Measurements from ENCODE around the gene ATP8A2.

Gene ATP8A2

DNA sequence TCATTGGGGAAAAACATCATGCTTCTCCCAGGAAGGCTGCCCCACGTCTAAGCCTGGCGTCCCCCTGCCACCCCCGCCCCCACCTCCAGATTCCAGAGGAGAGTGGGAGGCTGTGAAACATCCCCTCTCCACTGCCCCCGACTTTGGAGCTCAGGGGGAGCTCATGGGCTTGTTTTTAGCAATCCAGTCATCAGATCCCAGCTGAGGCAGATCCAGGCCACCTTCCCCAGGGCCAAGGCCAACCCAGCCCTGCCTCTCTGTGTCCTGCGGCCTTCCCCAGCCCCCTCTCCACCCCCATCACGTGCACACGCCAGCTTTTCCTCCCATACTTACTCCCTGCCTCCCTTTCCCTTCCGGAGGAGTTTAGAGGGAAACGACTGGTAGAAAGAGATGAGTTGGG is 641.2 kb downstream of the ATP8A2 start:
- DNase-seq (ENCODE audit: low read depth in 2 of 2): no peak

DNA sequence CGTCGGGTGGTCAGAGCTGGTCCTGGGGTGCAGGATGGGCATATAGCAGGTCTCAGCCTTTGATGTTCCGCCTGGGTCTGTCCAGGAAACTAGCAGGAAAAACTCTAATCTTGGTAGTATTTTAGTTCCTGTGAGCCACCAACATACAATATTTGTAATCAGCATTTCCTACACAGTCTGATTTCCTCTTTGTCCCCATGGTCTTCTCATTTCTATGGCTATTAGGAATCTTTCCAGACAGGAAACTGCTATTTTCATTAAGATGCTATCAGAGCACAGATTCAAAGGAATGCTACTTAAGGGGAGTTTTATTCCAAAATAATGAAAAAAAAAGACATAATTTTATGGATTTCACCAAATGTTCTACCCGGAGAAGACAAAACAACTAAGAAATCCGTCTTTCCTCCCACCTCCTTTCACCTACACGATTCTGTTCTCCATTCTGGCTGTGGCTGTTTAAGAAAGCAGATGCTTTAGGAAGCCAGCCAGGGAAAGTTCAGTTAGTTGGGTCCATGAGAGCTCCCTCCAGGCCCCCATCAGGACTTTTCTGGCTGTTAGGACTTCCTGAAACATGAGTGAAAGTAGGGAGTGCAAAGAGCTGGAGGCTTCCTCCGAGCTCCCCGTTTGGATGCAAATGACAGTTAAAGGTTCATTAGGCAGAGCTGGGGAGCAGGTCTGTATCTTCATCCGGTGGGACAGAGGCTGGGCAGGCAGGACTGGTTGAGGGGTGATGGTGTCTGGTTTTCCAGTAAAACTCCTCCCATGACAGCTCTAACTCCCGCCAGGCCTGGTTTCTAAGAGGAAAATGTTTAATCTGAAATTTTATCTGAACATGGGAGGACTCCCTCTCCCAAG is 643.7 kb downstream of the ATP8A2 start:
- DNase-seq (ENCODE audit: low read depth in 2 of 2): no peak

DNA sequence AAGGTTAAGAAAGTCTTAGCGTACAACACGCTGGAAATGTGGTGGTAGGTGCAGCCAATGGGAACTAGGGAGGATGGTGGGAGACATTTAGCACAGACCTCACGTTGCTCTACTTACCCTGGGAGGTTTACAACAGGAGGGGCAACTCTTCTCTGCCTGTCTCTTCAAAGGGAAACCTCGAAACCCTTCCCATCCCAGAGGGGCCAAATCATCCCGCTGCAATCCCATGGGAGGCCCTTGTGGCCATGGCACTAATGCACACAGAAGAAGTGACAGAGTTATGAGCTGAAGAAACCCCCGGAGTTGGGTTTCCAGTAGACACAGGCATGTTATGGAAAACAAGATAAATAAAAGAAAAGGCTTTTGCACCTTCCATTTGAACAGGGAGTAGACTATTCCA is 644.4 kb downstream of the ATP8A2 start:
- no peak for DNase-seq (ENCODE audit: low read depth in 2 of 2)

DNA sequence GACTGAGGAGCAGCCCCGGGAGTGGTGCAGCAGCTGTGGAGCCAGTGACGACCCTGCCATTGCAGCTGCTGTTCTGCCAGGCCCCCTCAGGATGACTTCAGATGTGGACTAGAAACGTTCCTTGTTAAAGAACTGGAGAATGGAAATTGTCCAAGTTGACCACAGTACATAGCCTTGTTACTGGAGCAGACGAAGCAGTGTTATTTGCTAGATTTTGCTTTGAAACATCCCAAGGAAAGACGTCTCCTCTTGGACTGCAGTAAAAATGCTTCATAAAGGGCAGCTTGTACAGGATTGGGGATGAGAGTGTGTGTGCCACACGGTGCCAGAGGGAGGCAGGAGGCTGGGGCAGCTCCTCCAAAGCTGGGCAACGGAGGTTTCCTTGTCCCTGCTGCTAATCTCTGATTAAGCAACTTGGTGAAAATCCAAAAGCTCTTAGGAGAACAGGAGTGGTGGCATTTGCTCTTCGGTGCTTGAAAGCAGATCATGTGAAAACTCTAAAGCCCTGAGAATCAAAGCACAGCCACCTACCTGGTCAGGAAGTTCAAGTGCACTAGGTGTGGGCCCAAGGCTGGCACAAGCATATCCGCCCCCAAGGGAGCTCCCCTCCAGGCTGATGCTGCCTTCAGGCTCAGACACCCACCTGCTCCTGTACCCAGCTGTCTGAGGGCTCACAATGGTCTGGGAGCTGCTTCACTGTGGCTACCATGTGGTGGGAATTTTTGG is 645.6 kb downstream of the ATP8A2 start:
- no peak for DNase-seq (ENCODE audit: low read depth in 2 of 2)

DNA sequence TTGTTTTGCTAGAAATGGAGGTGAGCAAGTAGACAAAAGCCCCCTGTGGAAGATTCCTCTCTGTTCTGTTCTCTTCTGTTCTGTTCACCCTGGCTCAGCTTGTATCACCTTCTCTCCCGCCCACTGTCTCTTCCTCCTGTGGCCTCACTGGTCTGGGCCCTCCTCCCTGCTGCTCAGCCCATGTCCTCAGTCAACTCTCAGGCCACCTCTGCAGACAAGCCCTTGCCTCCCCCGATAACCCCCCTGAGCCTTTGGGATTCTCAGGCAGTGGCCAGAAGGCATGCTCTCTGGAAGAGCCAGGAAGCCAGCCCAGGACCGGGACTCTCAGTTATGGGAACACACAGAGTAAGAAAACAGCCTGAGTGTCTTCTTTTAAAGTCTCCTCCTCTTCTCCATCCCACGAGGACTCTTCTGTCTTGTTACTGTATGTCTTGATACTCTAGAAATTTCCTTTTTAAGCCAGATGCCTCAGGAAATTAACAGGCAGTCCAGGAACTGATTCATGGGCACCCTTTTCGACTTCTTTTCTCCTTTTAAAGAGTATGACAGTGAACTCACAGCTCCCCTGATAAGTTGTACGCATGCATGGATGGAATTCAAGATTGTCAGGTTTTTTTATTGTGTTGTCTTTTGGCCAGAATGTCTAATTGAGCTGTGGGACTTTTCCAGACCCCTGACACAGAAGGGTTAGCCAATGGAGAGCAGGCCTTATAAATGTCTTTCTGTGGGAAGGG is 646.3 kb downstream of the ATP8A2 start:
- no peak for DNase-seq (ENCODE audit: low read depth in 2 of 2)

DNA sequence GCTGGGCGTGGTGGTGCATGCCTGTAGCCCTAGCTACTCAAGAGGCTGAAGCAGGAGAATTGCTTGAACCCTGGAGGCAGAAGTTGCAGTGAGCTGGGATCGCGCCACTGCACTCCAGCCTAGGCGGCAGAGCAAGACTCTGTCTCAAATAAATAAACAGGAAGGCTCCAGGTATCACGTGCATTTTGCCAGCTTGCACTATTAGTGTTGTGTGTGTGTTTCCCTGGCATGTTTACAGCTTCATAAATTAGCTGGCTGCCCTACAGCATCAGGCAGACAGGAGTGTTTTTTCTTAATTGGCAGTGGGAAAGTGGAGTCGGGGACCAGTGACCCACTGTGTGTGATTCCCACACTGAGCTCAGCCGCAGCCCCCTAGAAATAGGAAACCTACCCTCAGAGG is 647.5 kb downstream of the ATP8A2 start:
- DNase-seq (ENCODE audit: low read depth in 2 of 2): no peak

DNA sequence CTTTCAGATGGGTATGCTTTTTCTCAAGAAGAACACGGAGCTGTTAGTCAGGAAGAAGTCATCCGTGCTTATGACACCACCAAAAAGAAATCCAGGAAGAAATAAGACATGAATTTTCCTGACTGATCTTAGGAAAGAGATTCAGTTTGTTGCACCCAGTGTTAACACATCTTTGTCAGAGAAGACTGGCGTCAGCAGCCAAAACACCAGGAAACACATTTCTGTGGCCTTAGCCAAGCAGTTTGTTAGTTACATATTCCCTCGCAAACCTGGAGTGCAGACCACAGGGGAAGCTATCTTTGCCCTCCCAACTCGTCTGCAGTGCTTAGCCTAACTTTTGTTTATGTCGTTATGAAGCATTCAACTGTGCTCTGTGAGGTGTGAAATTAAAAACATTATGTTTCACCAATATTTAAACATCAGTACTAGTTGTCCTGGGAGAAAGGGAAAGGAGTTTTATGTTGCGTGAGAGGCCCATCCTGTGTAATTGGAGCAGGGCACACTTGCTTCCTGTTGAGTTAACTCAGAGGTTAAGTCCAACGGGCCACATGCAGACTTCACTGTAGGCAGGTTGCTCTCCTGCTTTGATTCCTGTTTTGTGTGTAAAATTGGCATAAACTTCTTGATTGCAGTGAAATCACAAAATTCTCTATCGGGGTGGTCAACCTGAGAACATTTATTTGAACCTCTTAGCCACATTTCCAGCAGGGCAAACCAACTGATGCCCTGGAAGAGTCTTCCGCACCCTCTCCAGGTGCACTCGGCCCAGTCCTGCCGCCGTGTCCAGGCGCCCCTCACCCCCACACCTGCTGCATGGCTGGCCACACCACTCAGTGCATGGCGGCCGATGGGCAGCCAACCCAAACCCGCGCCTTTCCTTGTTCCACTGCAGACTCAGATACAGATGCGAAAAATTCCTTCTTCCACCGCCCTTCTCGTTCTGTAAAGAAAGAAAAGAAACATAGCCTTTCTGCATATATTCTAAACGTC is 648.4 kb downstream of the ATP8A2 start:
- DNase-seq (ENCODE audit: low read depth in 2 of 2): no peak

DNA sequence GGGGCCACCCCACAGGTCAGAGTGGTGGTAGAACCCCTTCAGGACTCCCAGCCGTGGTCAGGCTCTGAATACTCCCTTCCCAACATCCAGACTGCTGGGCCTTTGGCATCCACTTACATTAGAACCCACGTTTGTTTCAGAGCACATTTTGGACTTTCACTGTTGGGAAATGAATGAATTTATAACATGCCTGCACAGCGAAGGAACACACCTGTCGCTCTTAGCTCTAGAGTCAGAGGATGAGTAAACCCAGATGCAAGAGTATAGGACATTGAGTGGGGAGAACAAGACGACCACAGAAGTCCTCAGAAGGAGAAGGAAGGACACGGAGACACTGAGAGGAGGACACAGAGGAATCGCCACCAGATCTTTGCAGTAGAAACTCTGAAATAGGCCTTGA is 649.1 kb downstream of the ATP8A2 start:
- no peak for DNase-seq (ENCODE audit: low read depth in 2 of 2)

DNA sequence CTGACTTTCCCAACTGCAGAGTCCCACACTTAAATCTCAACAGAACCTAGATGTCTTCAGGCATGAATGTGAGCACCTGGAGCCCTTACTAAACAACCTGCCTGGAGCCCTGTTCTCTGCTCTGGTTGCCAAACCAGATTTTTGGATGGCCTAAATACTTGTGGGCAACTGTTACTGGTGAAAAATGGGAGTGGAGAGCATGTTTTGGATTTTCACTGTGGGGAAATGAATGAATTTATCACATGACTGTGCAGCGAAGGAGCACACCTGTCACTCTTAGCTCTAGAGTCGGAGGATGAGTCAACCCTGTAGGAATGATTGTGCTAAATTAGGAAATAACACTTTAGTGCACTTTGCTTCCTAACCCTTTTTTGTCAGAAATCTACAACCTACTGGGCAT is 649.7 kb downstream of the ATP8A2 start:
- DNase-seq (ENCODE audit: low read depth in 2 of 2): no peak

DNA sequence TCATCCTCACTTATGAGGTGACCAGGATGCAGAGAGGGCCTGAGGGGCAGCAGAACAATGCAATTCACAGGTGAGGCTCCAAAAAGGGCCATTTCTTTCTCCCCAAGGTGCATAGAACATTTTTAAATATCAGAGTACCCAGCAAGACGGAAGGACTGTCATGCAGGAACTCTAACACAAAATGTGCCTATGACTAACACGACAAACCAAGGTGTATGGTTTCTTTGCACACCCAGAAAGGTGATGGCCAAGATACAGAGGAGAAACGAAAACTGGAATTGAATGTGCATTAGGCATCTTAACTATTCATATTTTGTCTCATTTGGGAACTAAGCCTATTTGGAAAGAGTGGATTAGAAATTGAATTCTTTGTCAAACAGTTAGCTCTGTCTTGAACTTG is 650.2 kb downstream of the ATP8A2 start:
- no peak for DNase-seq (ENCODE audit: low read depth in 2 of 2)

DNA sequence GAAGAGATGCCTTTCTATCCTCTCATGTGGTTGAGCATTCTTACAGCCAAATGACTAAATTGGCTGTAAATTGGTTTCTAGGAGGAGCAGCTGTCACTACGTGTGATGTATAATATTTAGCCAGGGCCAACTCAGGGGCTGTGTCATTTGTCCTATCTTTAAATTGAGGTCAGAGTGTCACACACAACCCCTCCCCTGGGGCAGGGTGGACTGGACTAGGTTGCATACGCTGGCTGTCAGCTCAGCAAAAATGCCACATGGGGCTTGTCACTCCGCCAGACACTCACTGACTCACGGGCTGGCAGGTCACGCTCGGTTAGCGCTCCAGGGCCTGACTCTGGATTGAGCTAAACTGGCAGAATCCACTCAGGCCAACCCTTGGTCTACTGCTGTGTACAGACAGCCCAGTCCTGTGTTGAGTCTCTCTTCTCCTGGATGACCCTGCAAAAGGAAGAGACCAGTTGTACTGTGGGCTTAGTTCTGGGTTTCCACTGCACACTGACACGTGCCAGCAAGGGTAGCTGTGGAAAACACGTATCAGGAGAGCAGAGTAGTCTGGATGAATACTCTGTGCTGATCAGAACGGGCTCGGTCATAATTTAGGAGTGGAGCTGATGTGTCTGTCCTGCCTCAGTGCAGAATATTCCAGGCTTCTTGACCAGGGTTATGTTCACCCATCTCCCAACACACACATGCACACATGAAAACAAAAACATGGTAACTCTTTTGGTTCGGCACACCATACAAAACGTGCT is 650.9 kb downstream of the ATP8A2 start:
- no peak for DNase-seq (ENCODE audit: low read depth in 2 of 2)

DNA sequence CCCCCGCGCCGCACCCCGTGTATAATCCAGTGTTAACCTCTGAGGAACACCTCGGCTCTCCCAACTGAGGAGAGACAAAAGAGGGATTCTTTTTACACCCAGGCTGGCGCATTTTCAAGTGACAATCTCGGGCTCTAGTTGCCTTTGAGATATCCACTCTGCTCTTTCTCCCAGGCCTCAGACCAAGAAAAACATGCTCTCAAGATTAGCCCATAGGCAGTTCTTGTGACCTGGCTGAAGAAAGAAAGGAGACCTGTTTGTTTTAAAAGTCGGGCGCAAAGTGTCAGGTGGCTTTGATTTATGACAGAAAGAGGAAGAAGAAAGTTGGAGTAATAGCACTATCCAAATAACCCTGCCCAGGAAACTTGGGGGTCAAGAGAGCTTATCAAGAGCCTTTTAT is 652.8 kb downstream of the ATP8A2 start:
- no peak for DNase-seq (ENCODE audit: low read depth in 2 of 2)

DNA sequence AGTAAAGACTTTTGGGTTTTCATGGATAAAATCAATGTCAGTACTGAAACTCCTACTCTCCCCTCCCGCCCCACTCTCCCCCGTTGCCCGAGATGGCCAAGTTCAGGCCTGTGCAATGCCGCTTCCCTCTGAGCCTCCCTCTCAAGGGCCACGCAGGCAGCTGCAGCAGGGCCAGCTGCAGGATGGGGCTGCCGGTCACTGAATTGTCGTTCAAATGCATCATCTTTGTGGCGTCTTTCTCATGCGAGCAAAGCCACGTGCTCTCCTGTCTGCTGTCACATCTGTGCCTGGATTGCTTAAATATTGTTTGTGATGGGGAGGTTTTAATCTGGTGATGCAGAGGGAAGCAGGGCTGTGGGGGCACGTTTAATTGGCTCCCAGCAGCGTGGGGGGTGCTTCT is 653.4 kb downstream of the ATP8A2 start:
- no peak for DNase-seq (ENCODE audit: low read depth in 2 of 2)

DNA sequence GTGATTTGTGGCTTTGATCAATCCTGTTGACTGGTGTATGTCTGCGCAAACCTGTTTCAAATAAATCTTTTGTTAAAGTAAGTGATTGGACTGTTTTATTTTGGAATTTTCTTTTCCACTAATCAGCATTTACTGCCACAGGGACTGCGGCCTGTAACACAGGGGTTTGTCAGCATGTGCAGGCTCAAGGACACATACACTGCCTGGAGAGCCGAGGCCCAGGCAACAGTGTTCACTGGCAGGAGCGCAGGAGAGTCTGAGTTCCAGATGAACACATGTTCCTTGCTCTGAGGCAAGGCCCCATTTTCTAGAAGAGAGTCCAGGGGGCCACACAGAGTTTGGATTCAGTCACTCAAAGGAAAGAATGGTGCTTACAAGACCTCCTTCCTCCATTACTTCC is 654.0 kb downstream of the ATP8A2 start:
- no peak for DNase-seq (ENCODE audit: low read depth in 2 of 2)

DNA sequence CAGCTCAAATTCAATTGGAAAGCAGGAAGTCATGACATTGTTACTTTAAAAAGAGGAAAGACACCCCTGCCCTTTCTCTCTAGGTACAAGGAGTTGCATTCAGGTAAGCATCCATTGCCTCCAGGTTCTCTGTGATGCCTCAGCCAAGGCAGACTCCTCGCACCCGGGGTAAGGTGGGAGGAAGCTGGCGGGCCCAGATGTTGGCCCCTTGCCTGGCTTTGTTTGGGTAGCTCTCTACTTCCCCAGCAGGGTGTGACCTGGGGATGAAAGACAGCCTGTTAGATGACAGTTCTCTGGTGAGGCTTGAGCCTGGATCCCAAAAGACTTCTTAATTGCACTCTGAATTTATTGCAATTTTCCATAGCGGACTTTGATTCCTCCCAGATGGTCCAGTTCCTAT is 654.4 kb downstream of the ATP8A2 start:
- no peak for DNase-seq (ENCODE audit: low read depth in 2 of 2)

DNA sequence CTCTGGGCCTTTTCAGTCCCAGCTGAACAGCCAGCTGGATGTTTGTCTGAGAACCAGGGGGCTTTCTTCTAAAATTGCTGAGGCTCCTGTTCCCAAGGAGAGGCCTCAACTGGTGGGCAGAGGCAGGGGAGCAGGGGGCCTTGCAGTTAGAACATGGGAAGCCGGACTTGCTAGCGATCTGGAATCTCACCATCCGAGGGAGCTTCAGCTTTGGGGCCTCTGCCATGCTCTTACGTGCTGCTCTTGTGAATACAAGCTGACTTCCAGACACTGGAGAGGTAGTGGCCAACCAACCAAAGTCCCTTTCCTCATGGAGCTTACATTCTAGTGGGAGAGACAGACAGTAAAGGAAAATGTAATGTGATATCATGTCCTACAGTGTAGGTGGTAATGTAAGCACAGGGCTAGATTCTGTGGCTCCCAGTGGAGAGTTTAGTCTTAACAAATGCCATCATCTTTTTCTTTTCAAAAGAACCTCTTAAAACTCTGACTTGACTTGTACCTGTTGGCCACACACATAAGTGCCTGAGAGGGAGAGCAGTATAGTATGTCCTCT is 657.9 kb downstream of the ATP8A2 start:
- DNase-seq (ENCODE audit: low read depth in 2 of 2): no peak

DNA sequence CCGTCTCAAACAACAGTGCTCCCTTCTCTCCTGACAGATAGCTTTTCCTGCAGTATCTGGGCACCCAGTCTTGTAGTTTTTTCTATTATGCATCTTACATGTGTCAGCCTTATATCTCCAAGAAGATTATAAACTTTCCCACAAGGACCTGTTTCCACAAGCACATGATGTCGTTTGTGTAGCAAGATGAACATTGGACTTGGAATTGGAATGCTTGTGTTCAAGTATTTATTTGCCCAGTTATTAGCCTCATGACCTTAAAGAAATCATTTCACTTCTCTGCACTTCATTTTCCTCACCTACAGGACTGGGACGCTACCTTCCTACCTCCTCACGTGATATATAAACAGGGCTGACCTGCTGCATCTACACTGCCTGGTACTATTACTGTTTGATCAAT is 658.6 kb downstream of the ATP8A2 start:
- DNase-seq (ENCODE audit: low read depth in 2 of 2): no peak

DNA sequence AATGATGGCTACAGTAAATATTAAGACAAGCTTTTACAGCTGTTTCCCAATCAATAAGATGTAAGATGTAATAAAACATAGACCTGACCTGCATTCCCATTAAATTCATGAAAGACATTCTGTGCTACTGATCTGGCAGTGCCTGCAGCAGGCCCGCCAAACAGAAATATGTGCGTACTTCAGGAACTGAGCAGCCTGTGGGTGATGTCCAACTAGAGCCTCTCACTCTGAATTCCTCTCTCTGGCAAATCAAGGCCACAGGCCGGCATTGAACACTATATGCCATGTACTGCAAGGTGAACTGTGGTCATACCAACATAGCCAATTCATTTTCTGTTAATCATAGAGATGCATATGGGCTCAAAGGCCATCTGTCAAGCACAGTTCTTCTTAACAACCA is 662.2 kb downstream of the ATP8A2 start:
- DNase-seq (ENCODE audit: low read depth in 2 of 2): no peak

DNA sequence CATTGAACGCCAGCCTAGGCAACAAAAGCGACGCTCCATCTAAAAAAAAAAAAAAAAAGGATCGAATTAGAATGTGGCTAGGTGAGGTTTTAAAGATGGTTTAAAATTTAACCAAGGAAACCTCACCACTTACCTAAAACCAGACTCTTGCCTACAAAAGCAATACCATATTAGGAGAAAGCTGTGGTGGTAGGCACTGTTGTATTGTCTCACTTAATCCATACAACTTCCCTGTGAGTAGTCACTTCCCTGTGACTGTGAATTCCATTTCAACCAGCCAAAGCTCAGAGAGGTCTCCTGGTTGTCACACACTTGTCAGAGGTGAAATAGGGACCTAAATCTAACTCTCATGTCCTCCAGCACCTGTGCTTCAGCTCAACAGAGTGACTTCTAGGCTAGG is 664.6 kb downstream of the ATP8A2 start:
- no peak for DNase-seq (ENCODE audit: low read depth in 2 of 2)

DNA sequence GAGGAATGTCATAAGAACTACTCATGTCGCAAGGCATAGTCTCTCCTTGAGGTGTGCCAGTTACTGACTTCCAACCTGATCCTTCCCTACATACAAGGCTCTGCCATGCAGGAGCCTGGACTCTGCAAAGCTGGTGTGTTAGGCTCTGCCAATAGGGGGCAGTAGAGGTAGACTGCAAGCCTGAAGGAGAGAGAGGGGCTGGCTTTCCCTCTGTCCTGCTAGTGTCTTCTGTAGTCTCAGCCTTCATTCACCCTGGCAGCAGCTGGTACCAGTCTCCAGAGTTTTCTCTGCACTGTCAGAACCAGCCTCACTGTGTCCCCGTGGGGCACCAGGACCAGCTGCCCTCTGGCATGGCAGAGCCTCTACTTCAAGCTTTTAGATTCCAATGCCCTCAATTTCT is 665.5 kb downstream of the ATP8A2 start:
- no peak for DNase-seq (ENCODE audit: low read depth in 2 of 2)
